Prostate gland (tissue), 2 donors: ENCODE results near the gene DLGAP4. TPM values are rescaled to one million over a fixed set of nuclear protein-coding genes. Genes with fewer than 3 reads are reported as not detected.

Source experiments
- DNase-seq: peaks from one replicate; pipeline ENCODE4 v3.0.0-alpha.2; 2019; ENCODE audit warnings: low spot score
- H3K27ac ChIP-seq, 2 donors: fragments of 200-600 bp; sonication (generic); 2 replicates each; pipeline ENCODE4 v1.5.1; 2017 to 2019
- H3K27me3 ChIP-seq: fragments of 200-600 bp; sonication (generic); replicated peaks from 2 replicates; pipeline ENCODE4 v1.5.1; 2019; ENCODE audit not compliant: insufficient read depth
- H3K36me3 ChIP-seq, 2 donors: fragments of 200-600 bp; sonication (generic); 1 replicate in 1 of 2; 2 replicates in 1 of 2; pipeline versions ENCODE4 v1.5.1 to v1.8.1; 2017 to 2019
- H3K4me1 ChIP-seq: fragments of 200-600 bp; sonication (generic); replicated peaks from 2 replicates; pipeline ENCODE4 v1.5.1; 2019
- H3K4me3 ChIP-seq, 2 donors: fragments of 200-600 bp; sonication (generic); 2 replicates each; pipeline ENCODE4 v1.5.1; 2017 to 2019
- H3K9me3 ChIP-seq: fragments of 200-600 bp; sonication (generic); 2 replicates; pipeline ENCODE4 v1.5.1; 2017
- CTCF ChIP-seq, 4 experiments: fragments of 200-600 bp in 2 of 4; fragments of 450-650 bp in 2 of 4; sonication (generic) in 2 of 4; IDR thresholded peaks; 1 replicate in 3 of 4; 2 replicates in 1 of 4; pipeline ENCODE4 v1.5.1; 2016 to 2019; ENCODE audit warnings: antibody characterized with exemption in 4 of 4, mild to moderate bottlenecking in 2 of 4, moderate library complexity in 2 of 4
- POLR2A ChIP-seq: fragments of 450-650 bp; IDR thresholded peaks from one replicate; pipeline ENCODE4 v1.6.1; 2016; ENCODE audit warnings: antibody characterized with exemption, mild to moderate bottlenecking
- POLR2AphosphoS5 ChIP-seq: sonication (generic); formaldehyde crosslinking; IDR thresholded peaks from one replicate; pipeline ENCODE4 v1.6.1; 2017; ENCODE audit warnings: antibody characterized with exemption
- WGBS: methylation state at CpG from one replicate; pipeline ENCODE4 v1.1.5; 2018; 5-methylcytosine and 5-hydroxymethylcytosine counted together
- intact Hi-C: fragments of 100-400 bp; cut with DNase I; formaldehyde crosslinking; loops from one replicate; pipeline ENCODE4 v1.14.2; 2022
- total RNA-seq, 2 donors: library from RNA; depleted of rRNA; stranded (reverse); fragments of >200 nt; gene quantifications; one replicate each; pipeline ENCODE4 v1.1.0, GENCODE V29; 2016

The DLGAP4 gene
- total RNA-seq, 2 donors from 2014 or later: 38.0 to 104 TPM

GRCh38 chr20:36317675-36318074, 11.5 kb downstream of the DLGAP4 start:
- H3K36me3 ChIP-seq: no peaks in the 10 kb centered on the region
- no peaks in the 10 kb centered on the region for H3K9me3 ChIP-seq
- no peak overlapping the region for H3K4me3 ChIP-seq
- no peaks in the 10 kb centered on the region for H3K4me1 ChIP-seq
- WGBS: 97% methylated on average over 3 of the region's 3 CpGs
- TF ChIP-seq POLR2A (no peak), CTCF (IDR thresholded peaks at IDR 0.05) (no peak), POLR2AphosphoS5 (no peak)
- DNase-seq: no peak
- intact Hi-C loops: no loop called here
- no peaks in the 10 kb centered on the region for H3K27me3 ChIP-seq
- H3K27ac ChIP-seq: no peak overlapping the region

DNA sequence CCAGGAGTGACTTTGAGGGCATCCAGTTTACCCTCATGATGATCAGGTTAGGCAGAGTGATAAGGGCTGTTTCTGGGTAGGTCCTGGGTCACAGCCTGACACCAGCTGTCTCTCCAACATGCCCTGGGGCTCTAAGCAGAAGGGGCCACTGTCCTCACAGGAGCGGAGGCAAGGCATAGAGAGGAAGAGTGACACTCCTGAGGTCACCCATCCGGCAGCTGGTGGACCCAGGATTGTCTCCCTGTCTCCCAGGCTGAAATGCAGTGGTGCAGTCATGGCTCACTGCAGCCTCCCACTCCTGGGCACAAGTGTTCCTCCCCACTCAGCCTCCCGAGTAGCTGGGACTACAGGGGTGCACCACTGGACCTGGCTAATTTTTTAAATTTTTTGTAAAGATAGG, 12.0 kb downstream of the DLGAP4 start:
- H3K4me1 ChIP-seq: no peaks in the 10 kb centered on the region
- intact Hi-C loops: no loop called here
- H3K4me3 ChIP-seq: no peak overlapping the region
- H3K27ac ChIP-seq: no peak overlapping the region
- TF ChIP-seq POLR2A (no peak), CTCF (IDR thresholded peaks at IDR 0.05) (no peak), POLR2AphosphoS5 (no peak)
- H3K36me3 ChIP-seq: no peaks in the 10 kb centered on the region
- no peaks in the 10 kb centered on the region for H3K9me3 ChIP-seq
- H3K27me3 ChIP-seq: no peaks in the 10 kb centered on the region
- no peak for DNase-seq
- 81% methylated on average over 2 of the region's 3 CpGs for WGBS

DNA sequence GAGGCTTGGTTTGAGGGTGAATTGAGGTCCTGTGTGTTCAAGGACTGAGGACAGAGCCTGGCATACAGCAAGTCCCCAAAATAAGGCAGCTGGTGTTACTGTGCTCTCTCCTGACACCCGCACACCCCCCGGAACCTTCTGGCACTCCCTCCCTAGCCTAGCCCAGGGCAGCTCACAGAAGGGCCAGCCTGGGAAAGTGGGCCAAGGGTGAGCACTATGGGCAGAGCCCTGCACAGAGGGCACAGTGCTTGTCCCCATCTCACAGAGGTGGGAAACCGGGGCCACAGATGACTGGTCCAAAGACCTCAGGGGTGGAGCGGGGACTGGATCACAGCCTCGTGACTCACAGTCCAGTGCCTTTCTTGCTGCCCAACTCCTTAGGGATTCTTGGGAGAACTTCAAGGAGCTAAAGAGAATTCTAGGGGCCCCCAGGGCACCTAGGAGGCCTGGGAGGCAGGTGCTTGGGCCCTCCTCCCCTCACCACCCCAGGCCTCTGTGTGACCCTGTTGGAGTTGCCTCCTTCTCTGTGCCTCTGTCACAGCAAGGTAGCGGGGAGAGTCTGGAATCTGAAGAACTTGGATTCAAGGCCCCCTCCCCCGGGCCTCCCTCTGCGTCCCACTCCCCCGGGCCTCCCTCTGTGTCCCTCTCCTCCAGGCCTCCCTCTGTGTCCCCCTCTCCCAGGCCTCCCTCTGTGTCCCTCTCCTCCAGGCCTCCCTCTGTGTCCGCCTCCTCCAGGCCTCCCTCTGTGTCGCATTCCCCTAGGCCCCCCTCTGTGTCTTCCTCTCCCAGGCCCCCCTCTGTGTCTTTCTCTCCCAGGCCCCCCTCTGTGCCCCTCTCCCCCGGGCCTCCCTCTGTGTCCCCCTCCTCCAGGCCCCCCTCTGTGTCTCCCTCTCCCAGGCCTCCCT, 13.5 kb downstream of the DLGAP4 start:
- 69% methylated on average over 12 of the region's 12 CpGs for WGBS
- TF ChIP-seq POLR2AphosphoS5: no peak
- TF ChIP-seq CTCF (IDR thresholded peaks at IDR 0.05): no peak
- no peak for TF ChIP-seq POLR2A
- DNase-seq: no peak
- no peaks in the 10 kb centered on the region for H3K4me1 ChIP-seq
- H3K27ac ChIP-seq: no peak overlapping the region
- no peaks in the 10 kb centered on the region for H3K9me3 ChIP-seq
- no peak overlapping the region for H3K4me3 ChIP-seq
- intact Hi-C loops: no loop called here
- H3K27me3 ChIP-seq: no peaks in the 10 kb centered on the region
- no peaks in the 10 kb centered on the region for H3K36me3 ChIP-seq

GRCh38 chr20:36320261-36320897, 14.2 kb downstream of the DLGAP4 start:
- H3K4me3 ChIP-seq: no peak overlapping the region
- WGBS: 57% methylated on average over 8 of the region's 8 CpGs
- intact Hi-C loops: no loop called here

More at GRCh38 chr20:36320261-36320897, 14.2 kb downstream of the DLGAP4 start:
- no peaks in the 10 kb centered on the region for H3K36me3 ChIP-seq
- H3K27ac ChIP-seq: no peak overlapping the region
- H3K4me1 ChIP-seq: no peaks in the 10 kb centered on the region
- no peaks in the 10 kb centered on the region for H3K9me3 ChIP-seq
- TF ChIP-seq POLR2AphosphoS5: no peak
- TF ChIP-seq CTCF (IDR thresholded peaks at IDR 0.05): no peak
- no peak for TF ChIP-seq POLR2A
- H3K27me3 ChIP-seq: no peaks in the 10 kb centered on the region
- no peak for DNase-seq
